ENCODE results near the gene NDRG3. TPM values are rescaled to one million over a fixed set of nuclear protein-coding genes. Genes with fewer than 3 reads are reported as not detected.
"Not testable (repeated sequence)": the region's sequence is repeated elsewhere in the genome, so short reads cannot be mapped to it uniquely, and the experiment has no call there.

NDRG3 gene
- total and polyA plus RNA-seq, 2 experiments from 2014 or later: 19.8 to 23.3 TPM

DNA sequence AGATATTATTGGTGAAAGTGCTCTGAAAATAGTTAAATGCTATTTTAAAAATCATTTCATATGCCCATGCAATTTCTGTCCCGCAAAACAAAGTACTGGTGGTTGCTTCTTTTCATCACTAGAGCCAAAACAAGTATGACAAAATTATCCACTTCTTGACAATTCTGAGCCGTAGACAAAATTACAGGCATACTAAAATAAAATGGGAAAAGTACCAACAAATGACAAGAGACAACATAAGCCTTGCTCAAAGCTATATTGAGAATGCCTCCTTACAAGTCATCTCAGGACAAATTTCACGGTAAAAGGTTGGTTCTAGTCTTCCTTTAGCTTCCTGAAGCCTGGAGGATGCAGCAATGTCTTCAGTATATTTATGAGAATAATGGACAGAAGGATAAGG, 28.9 kb downstream of the NDRG3 start:
- H3K27me3 ChIP-seq (replicated peaks; ENCODE audit: insufficient read depth): no peaks in the 10 kb centered on the region
- no peaks in the 10 kb centered on the region for H3K9me3 ChIP-seq (ENCODE audit: low read depth)
- no peaks in the 10 kb centered on the region for H3K4me1 ChIP-seq (ENCODE audit: insufficient read depth)
- 87 to 90% methylated on average over 3 of the region's 3 CpGs for WGBS, 2 experiments (ENCODE audit: low coverage in 1 of 2, low lambda C conversion rate in 2 of 2, missing lambda C conversion rate in 2 of 2)
- no peak overlapping the region for H3K4me2 ChIP-seq (ENCODE audit: unreplicated experiment)
- no peak overlapping the region for H3K9ac ChIP-seq
- no peaks in the 10 kb centered on the region for H3K79me2 ChIP-seq (ENCODE audit: insufficient read depth)
- H3K9me2 ChIP-seq (ENCODE audit: insufficient read depth): no peaks in the 10 kb centered on the region
- H3K4me3 ChIP-seq: no peak overlapping the region
- in situ Hi-C loops (cut with MboI): no loop called here
- H4K20me1 ChIP-seq (ENCODE audit: insufficient read depth): 0 out of 2 replicates have a peak, but pooled peaks cover 3% of the 10 kb centered on the region
- H3K27ac ChIP-seq: no peak overlapping the region
- no peak for DNase-seq
- no peak for TF ChIP-seq EZH2 (IDR thresholded peaks at IDR 0.05; ENCODE audit: insufficient read depth, poor library complexity, severe bottlenecking)
- TF ChIP-seq EZH2phosphoT487 (IDR thresholded peaks at IDR 0.05; ENCODE audit: insufficient read depth, low read depth): no peak
- H3F3A ChIP-seq (ENCODE audit: insufficient read depth): no peaks in the 10 kb centered on the region
- H3K36me3 ChIP-seq (ENCODE audit: low read depth): 0 out of 2 replicates have a peak, but pooled peaks cover 4% of the 10 kb centered on the region
- H2AFZ ChIP-seq: no peak overlapping the region

DNA sequence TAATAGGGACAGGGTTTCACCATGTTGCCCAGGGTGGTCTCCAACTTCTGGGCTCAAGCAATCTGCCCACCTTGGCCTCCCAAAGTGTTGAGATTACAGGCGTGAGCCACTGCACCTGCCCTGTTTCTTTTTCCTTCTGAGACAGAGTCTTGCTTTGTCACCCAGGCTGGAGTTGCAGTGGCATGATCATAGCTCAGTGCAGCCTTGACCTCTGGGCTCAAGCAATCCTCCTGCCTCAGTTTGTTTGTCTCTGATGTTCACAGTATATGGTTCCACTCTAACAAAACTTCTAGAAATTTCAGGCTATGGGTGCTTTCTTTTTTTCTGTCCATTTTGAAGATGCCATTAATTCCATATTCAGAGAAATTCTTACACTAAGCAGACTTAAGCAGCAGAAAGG, 33.1 kb downstream of the NDRG3 start:
- Histone ChIP-seq H2AFZ (no peak overlapping the region), H3K36me3 (ENCODE audit: low read depth) (no peaks in the 10 kb centered on the region), H3K27ac (no peak overlapping the region), H4K20me1 (ENCODE audit: insufficient read depth) (0 out of 2 replicates have a peak, but pooled peaks cover 3% of the 10 kb centered on the region), H3K9me3 (ENCODE audit: low read depth) (no peaks in the 10 kb centered on the region), H3K4me1 (ENCODE audit: insufficient read depth) (no peaks in the 10 kb centered on the region), H3K79me2 (ENCODE audit: insufficient read depth) (no peaks in the 10 kb centered on the region), H3K9me2 (ENCODE audit: insufficient read depth) (no peaks in the 10 kb centered on the region), H3K27me3 (replicated peaks; ENCODE audit: insufficient read depth) (no peaks in the 10 kb centered on the region), H3K4me3 (no peak overlapping the region), H3K4me2 (ENCODE audit: unreplicated experiment) (no peak overlapping the region), H3K9ac (no peak overlapping the region), H3F3A (ENCODE audit: insufficient read depth) (no peaks in the 10 kb centered on the region)
- 90 to 100% methylated on average over 1 of the region's 1 CpG for WGBS, 2 experiments (ENCODE audit: low coverage in 1 of 2, low lambda C conversion rate in 2 of 2, missing lambda C conversion rate in 2 of 2)
- in situ Hi-C loops (cut with MboI): no loop called here
- no peak for TF ChIP-seq EZH2phosphoT487 (IDR thresholded peaks at IDR 0.05; ENCODE audit: insufficient read depth, low read depth)
- no peak for TF ChIP-seq EZH2 (IDR thresholded peaks at IDR 0.05; ENCODE audit: insufficient read depth, poor library complexity, severe bottlenecking)
- no peak for DNase-seq

DNA sequence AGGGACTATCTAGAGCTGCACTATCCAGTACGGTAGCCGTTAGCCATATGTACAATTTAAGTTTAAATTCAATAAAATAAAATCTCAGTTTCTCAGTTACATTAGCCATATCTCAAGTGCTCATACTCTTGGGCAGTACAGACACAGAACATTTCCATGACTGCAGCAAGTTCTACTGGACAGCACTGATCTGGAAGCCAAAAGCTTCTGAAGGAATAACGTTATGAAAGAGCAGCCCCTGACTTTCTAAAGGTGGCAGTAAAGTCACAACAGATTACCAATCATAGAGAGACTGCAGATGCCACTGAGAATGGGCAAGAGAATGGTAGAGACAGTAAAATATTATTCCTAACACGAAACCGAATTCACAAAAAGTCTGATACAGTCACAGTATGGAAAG, 36.8 kb downstream of the NDRG3 start:
- no peaks in the 10 kb centered on the region for H3K79me2 ChIP-seq (ENCODE audit: insufficient read depth)
- in situ Hi-C loops (cut with MboI): no loop called here
- DNase-seq: no peak
- H3F3A ChIP-seq (ENCODE audit: insufficient read depth): no peaks in the 10 kb centered on the region
- no peak for TF ChIP-seq EZH2 (IDR thresholded peaks at IDR 0.05; ENCODE audit: insufficient read depth, poor library complexity, severe bottlenecking)
- TF ChIP-seq EZH2phosphoT487 (IDR thresholded peaks at IDR 0.05; ENCODE audit: insufficient read depth, low read depth): no peak
- no peak overlapping the region for H3K4me2 ChIP-seq (ENCODE audit: unreplicated experiment)
- H4K20me1 ChIP-seq (ENCODE audit: insufficient read depth): 0 out of 2 replicates have a peak, but pooled peaks cover 3% of the 10 kb centered on the region
- 46 to 60% methylated on average over 5 of the region's 5 CpGs for WGBS, 2 experiments (ENCODE audit: low coverage in 1 of 2, low lambda C conversion rate in 2 of 2, missing lambda C conversion rate in 2 of 2)
- H3K27ac ChIP-seq: no peak overlapping the region
- H3K9ac ChIP-seq: no peak overlapping the region
- no peaks in the 10 kb centered on the region for H3K4me1 ChIP-seq (ENCODE audit: insufficient read depth)
- no peak overlapping the region for H3K4me3 ChIP-seq
- H3K27me3 ChIP-seq (replicated peaks; ENCODE audit: insufficient read depth): no peaks in the 10 kb centered on the region
- H3K9me3 ChIP-seq (ENCODE audit: low read depth): no peaks in the 10 kb centered on the region
- no peaks in the 10 kb centered on the region for H3K9me2 ChIP-seq (ENCODE audit: insufficient read depth)
- H2AFZ ChIP-seq: no peak overlapping the region
- no peaks in the 10 kb centered on the region for H3K36me3 ChIP-seq (ENCODE audit: low read depth)

DNA sequence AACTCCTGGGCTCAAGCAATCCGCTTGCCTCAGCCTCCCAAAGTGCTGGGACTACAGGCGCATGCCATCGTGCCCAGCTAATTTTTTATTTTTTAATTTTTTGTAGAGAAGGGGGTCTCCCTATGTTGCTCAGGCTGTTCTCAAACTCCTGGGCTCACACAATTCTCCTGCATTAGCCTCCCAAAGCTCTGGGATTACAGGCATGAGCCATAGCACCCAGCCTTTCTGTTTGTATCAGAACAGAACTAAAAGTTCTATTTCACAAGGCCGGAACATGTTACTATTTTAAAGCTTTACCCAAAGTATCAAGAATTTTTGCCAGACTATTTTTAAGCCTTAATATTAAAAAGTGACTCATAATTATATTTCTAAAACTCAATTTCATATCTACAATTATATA, 42.4 kb downstream of the NDRG3 start:
- Histone ChIP-seq H3K4me1 (ENCODE audit: insufficient read depth) (no peaks in the 10 kb centered on the region), H3K79me2 (ENCODE audit: insufficient read depth) (no peaks in the 10 kb centered on the region), H3K27me3 (replicated peaks; ENCODE audit: insufficient read depth) (no peaks in the 10 kb centered on the region), H3K9me2 (ENCODE audit: insufficient read depth) (no peaks in the 10 kb centered on the region), H2AFZ (no peak overlapping the region), H3K4me2 (ENCODE audit: unreplicated experiment) (no peak overlapping the region), H3K27ac (no peak overlapping the region), H3K36me3 (ENCODE audit: low read depth) (no peaks in the 10 kb centered on the region), H4K20me1 (ENCODE audit: insufficient read depth) (no peaks in the 10 kb centered on the region), H3F3A (ENCODE audit: insufficient read depth) (no peaks in the 10 kb centered on the region), H3K9me3 (ENCODE audit: low read depth) (no peaks in the 10 kb centered on the region), H3K9ac (no peak overlapping the region), H3K4me3 (no peak overlapping the region)
- no peak for DNase-seq
- TF ChIP-seq EZH2 (IDR thresholded peaks at IDR 0.05; ENCODE audit: insufficient read depth, poor library complexity, severe bottlenecking): no peak
- TF ChIP-seq EZH2phosphoT487 (IDR thresholded peaks at IDR 0.05; ENCODE audit: insufficient read depth, low read depth): no peak
- in situ Hi-C loops (cut with MboI): no loop called here
- 98 to 99% methylated on average over 4 of the region's 4 CpGs for WGBS, 2 experiments (ENCODE audit: low coverage in 1 of 2, low lambda C conversion rate in 2 of 2, missing lambda C conversion rate in 2 of 2)

DNA sequence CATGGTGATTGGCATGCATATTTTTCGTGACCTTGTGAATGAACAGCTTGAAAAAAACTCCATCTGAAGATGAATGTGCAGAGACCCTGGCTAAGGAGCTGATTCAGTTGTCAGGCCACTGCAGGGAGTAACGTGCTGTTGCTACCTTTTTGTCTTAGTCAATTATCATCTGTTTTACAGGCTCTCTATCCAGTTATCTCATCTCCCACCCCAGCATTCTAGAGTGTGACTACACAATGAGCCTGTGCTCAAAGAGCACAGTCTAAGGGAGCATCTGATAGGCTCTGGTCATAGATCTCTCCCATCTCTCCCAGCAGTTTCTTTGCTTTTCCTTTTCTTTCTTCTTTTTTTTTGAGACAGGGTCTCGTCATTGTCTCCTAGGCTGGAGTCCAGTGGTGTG, 45.5 kb downstream of the NDRG3 start:
- no peak overlapping the region for H2AFZ ChIP-seq
- no peaks in the 10 kb centered on the region for H3K9me3 ChIP-seq (ENCODE audit: low read depth)
- H3F3A ChIP-seq (ENCODE audit: insufficient read depth): no peaks in the 10 kb centered on the region
- in situ Hi-C loops (cut with MboI): no loop called here
- TF ChIP-seq EZH2phosphoT487 (IDR thresholded peaks at IDR 0.05; ENCODE audit: insufficient read depth, low read depth) (no peak), EZH2 (IDR thresholded peaks at IDR 0.05; ENCODE audit: insufficient read depth, poor library complexity, severe bottlenecking) (no peak)
- no peak overlapping the region for H3K9ac ChIP-seq
- H3K79me2 ChIP-seq (ENCODE audit: insufficient read depth): no peaks in the 10 kb centered on the region
- no peaks in the 10 kb centered on the region for H3K4me1 ChIP-seq (ENCODE audit: insufficient read depth)
- no peaks in the 10 kb centered on the region for H3K9me2 ChIP-seq (ENCODE audit: insufficient read depth)
- WGBS, 2 experiments (ENCODE audit: low coverage in 1 of 2, low lambda C conversion rate in 2 of 2, missing lambda C conversion rate in 2 of 2): 85 to 87% methylated on average over 3 of the region's 3 CpGs
- H3K4me2 ChIP-seq (ENCODE audit: unreplicated experiment): no peak overlapping the region
- no peaks in the 10 kb centered on the region for H4K20me1 ChIP-seq (ENCODE audit: insufficient read depth)
- H3K4me3 ChIP-seq: no peak overlapping the region
- no peak overlapping the region for H3K27ac ChIP-seq
- no peak for DNase-seq
- H3K36me3 ChIP-seq (ENCODE audit: low read depth): no peaks in the 10 kb centered on the region
- no peaks in the 10 kb centered on the region for H3K27me3 ChIP-seq (replicated peaks; ENCODE audit: insufficient read depth)

DNA sequence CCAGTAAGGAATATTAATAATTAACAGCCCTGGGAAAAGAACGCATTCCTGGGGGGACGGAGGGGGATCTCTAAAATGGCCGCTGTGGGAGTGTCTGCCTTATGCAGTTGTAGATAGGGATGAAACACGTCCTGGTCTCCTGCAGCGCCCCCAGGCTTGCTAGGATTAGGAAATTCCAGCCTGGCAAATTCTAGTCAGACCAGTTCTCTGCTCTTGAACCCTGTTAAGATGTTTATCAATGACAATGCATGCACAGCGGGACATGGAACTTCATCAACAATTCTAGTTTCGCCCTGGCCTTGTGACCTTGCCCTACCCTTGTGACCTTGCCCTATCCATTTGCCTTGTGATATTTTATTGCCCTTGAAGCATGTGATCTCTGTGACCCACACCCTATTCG, 50.4 kb downstream of the NDRG3 start:
- H3K4me1 ChIP-seq (ENCODE audit: insufficient read depth); in situ Hi-C loops (cut with MboI); H3K4me3 ChIP-seq; H3K9ac ChIP-seq; H3K27me3 ChIP-seq (replicated peaks; ENCODE audit: insufficient read depth); H3K36me3 ChIP-seq (ENCODE audit: low read depth); H3K9me3 ChIP-seq (ENCODE audit: low read depth); H3K9me2 ChIP-seq (ENCODE audit: insufficient read depth); H3K79me2 ChIP-seq (ENCODE audit: insufficient read depth); DNase-seq; H3K4me2 ChIP-seq (ENCODE audit: unreplicated experiment); H2AFZ ChIP-seq; H3K27ac ChIP-seq; H3F3A ChIP-seq (ENCODE audit: insufficient read depth); H4K20me1 ChIP-seq (ENCODE audit: insufficient read depth): not testable (repeated sequence)
- 92 to 93% methylated on average over 8 of the region's 8 CpGs for WGBS, 2 experiments (ENCODE audit: low coverage in 1 of 2, low lambda C conversion rate in 2 of 2, missing lambda C conversion rate in 2 of 2)

All from GM23248 (cell line).